Activated naive CD4-positive, alpha-beta T cell treated with Interleukin-2 at 50 U/mL for 16 hours (primary cell): ENCODE measurements around the gene CCDC57.
"Not testable (repeated sequence)": the region's sequence is repeated elsewhere in the genome, so short reads cannot be mapped to it uniquely, and the experiment has no call there.

ENCODE experiments used
- DNase-seq: peaks from one replicate; pipeline ENCODE4 v3.0.0-alpha.2; 2020

The CCDC57 gene

GRCh38 chr17:82151106-82151957 lies 61.3 kb downstream of the CCDC57 start:
- no peak for DNase-seq

GRCh38 chr17:82149401-82150099 lies 63.1 kb downstream of the CCDC57 start:
- no peak for DNase-seq

- DNase-seq: no peak
Observed at GRCh38 chr17:82148997-82149396, 63.6 kb downstream of the CCDC57 start.

- no peak for DNase-seq
Observed at GRCh38 chr17:82148011-82148410, 64.6 kb downstream of the CCDC57 start.

GRCh38 chr17:82146663-82147654 lies 65.7 kb downstream of the CCDC57 start:
- DNase-seq: no peak

- DNase-seq: no peak
Observed at GRCh38 chr17:82145550-82146155, 67.0 kb downstream of the CCDC57 start.

- DNase-seq: no peak
Observed at GRCh38 chr17:82143333-82143732, 69.3 kb downstream of the CCDC57 start.

GRCh38 chr17:82139961-82140360 lies 72.7 kb downstream of the CCDC57 start:
- not testable (repeated sequence) for DNase-seq

- no peak for DNase-seq
Observed at GRCh38 chr17:82138511-82138992, 74.1 kb downstream of the CCDC57 start.

- no peak for DNase-seq
Observed at GRCh38 chr17:82134101-82134500, 78.5 kb downstream of the CCDC57 start.

GRCh38 chr17:82133166-82133953 lies 79.3 kb downstream of the CCDC57 start:
- DNase-seq: not testable (repeated sequence)

- DNase-seq: no peak
Observed at GRCh38 chr17:82129095-82129494, 83.5 kb downstream of the CCDC57 start.

GRCh38 chr17:82128287-82128686 lies 84.4 kb downstream of the CCDC57 start:
- DNase-seq: no peak

- no peak for DNase-seq
Observed at GRCh38 chr17:82127704-82128103, 84.9 kb downstream of the CCDC57 start.

GRCh38 chr17:82127315-82127595 lies 85.4 kb downstream of the CCDC57 start:
- DNase-seq: no peak

GRCh38 chr17:82126556-82127314 lies 85.9 kb downstream of the CCDC57 start:
- DNase-seq: peak; percentile 63

GRCh38 chr17:82124101-82124500 lies 88.5 kb downstream of the CCDC57 start:
- no peak for DNase-seq

- no peak for DNase-seq
Observed at GRCh38 chr17:82121660-82122629, 90.7 kb downstream of the CCDC57 start.

- no peak for DNase-seq
Observed at GRCh38 chr17:82121246-82121645, 91.4 kb downstream of the CCDC57 start.

- no peak for DNase-seq
Observed at GRCh38 chr17:82120148-82120547, 92.5 kb downstream of the CCDC57 start.
